Activated CD4-positive, alpha-beta T cell treated with anti-CD3 and anti-CD28 coated beads, Interleukin-2, amount 50 U/mL, for 1 hour (primary cell): ENCODE data around the gene ZBED2.
"Not testable (repeated sequence)": the region's sequence is repeated elsewhere in the genome, so short reads cannot be mapped to it uniquely, and the experiment has no call there.

Experiments used
- DNase-seq: peaks from one replicate; pipeline ENCODE4 v3.0.0-alpha.2; 2020

The ZBED2 gene

DNA sequence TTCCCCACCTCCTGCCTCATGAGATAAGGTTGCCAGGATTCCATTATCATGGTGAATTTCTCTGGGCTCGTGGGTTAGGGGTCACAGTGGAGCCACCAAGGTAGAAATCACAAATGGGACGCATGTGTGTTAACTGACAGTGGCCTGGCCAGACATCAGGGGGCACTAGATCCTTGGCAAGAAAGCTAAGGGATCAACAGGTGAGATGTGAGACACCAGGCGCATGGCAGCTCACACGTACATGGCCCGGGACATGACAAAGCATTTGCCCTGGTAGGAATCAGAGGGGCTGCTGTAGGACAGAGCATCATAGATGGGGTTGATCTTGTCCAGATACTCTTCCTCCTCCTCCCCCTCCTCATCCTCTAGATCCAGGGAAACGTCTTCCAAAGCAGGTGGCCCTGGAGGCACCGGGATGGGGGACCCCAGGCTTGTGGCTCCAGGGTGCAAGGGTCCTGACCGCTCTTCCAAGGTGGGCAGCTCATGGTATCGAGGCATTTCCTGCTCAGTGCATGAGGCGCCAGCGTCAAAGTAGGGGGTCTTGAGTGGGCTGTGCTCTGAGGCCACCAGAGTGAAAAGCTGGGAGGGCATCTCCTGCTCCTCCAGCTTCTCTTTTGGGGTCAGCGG, 24.6 kb downstream of the ZBED2 start:
- DNase-seq, result no peak

- DNase-seq, result no peak
Observed at GRCh38 chr3:111568911-111569310, 26.2 kb downstream of the ZBED2 start.

DNA sequence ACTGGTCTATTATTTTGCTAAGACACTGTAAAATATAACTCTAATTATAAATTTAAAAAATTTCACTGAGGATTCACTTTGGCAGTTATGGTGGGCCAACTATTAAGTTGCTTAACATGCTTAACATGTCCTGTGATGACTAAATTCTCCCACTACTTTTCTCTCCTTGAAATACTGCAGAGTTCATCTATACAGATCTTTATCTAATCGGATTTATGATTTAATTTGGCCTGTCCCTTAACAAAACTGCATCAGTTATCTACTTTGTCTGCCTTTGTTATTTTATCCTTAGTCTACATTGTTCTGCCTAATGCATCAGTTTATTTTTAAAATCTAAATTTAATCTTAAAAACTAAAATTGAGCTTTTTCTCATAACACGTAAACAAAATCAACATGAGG, 26.8 kb downstream of the ZBED2 start:
- no peak for DNase-seq

DNA sequence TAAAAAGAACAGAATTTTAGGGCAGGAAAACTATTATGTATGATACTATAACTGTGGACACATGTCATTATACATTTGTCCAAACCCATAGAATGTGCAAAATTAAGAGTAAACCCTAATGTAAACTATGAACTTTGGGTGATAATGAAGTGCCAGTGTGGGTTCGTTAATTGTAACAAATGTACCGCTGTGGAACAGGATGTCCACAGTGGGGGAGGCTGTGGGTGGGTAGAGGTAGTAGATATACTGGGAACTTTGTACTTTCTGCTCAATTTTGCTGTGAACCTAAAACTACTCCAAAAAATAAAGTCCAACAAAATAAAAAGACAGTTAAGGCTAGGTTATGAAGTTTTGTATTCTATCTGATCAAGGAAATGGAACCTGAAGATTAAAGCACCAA, 28.3 kb downstream of the ZBED2 start:
- no peak for DNase-seq

DNA sequence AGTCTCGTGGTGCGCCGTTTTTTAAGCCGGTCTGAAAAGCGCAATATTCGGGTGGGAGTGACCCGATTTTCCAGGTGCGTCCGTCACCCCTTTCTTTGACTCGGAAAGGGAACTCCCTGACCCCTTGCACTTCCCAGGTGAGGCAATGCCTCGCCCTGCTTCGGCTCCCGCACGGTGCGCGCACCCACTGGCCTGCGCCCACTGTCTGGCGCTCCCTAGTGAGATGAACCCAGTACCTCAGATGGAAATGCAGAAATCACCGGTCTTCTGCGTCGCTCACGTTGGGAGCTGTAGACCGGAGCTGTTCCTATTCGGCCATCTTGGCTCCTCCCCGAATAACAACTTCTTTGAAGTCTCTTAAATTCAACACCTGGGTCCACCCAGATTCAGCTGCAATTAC, 33.2 kb downstream of the ZBED2 start:
- DNase-seq, result not testable (repeated sequence)

- DNase-seq, result no peak
Observed at GRCh38 chr3:111548756-111549155, 46.4 kb downstream of the ZBED2 start.

DNA sequence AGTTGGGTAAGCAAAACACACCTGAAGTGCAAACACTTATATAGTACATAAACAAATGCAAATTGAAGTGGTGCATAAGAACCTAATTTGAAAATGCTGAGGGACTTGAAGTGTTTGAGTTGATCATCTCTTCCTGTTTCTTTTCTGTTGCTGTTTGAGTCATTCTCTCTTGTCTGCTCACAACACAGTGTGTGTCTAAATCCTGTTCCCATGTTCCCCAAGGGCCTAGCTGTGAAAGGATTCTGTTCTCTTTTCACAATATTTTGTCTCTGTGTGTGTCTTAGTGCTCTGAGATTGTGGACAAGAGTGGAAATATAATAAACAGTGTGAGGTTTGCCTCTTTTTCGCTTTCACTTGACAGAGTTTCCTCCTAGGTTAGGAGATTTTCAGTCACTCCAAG, 47.1 kb downstream of the ZBED2 start:
- no peak for DNase-seq

DNA sequence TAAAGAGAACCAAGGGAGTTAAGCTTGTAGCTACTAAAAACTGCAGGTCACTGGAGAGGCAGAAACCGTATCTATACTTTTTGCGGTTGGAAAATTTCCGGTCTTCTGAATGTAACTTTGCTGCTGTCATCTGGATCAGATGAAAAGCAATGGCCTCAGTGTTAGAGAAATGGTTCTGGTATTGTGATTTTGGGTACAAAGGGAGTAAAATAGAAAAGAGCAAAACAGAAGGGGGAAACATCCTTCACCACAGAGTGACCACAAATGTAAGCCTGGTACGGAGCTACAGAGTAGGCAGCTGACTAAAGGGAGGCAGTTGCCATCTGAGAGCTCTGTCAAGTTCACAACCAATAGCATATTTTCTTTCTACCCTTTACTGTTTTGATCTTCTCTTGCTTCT, 47.5 kb downstream of the ZBED2 start:
- DNase-seq, result peak; percentile 42

GRCh38 chr3:111545349-111545748, 49.8 kb downstream of the ZBED2 start:
- no peak for DNase-seq
